Neural progenitor cell (in vitro differentiated cells): ENCODE measurements around the gene BTBD3. TPM values are rescaled to one million over a fixed set of nuclear protein-coding genes. Genes with fewer than 3 reads are reported as not detected.

Experiments
- DNase-seq: peaks from one replicate; pipeline ENCODE4 v3.0.0-alpha.2; 2016; ENCODE audit warnings: low spot score
- H2AFZ ChIP-seq: fragments of 200-600 bp; sonication (generic); replicated peaks from 2 replicates; pipeline ENCODE4 v1.6.1; 2016; ENCODE audit warnings: antibody characterized with exemption
- H3F3A ChIP-seq: fragments of 200-600 bp; sonication (generic); 2 replicates; pipeline ENCODE4 v1.6.1; 2016; ENCODE audit warnings: antibody characterized with exemption, low read depth
- H3K27ac ChIP-seq: fragments of 200-600 bp; sonication (generic); 2 replicates; pipeline ENCODE4 v1.5.1; 2016; ENCODE audit warnings: mild to moderate bottlenecking
- H3K27me3 ChIP-seq: fragments of 200-600 bp; sonication (generic); 2 replicates; pipeline ENCODE4 v1.6.1; 2016; ENCODE audit warnings: mild to moderate bottlenecking, moderate library complexity
- H3K36me3 ChIP-seq: fragments of 200-600 bp; sonication (generic); 2 replicates; pipeline ENCODE4 v1.5.1; 2016
- H3K4me1 ChIP-seq: fragments of 200-600 bp; sonication (generic); 2 replicates; pipeline ENCODE4 v1.6.1; 2016; ENCODE audit warnings: mixed run types
- H3K4me2 ChIP-seq: fragments of 200-600 bp; sonication (generic); 2 replicates; pipeline ENCODE4 v1.6.1; 2016
- H3K4me3 ChIP-seq: fragments of 200-600 bp; sonication (generic); 2 replicates; pipeline ENCODE4 v1.5.1; 2016
- H3K79me2 ChIP-seq: fragments of 200-600 bp; sonication (generic); 2 replicates; pipeline ENCODE4 v1.6.1; 2016; ENCODE audit warnings: low read depth
- H3K9ac ChIP-seq: fragments of 200-600 bp; sonication (generic); 2 replicates; pipeline ENCODE4 v1.6.1; 2016
- H3K9me3 ChIP-seq: fragments of 200-600 bp; sonication (generic); 2 replicates; pipeline ENCODE4 v1.5.1; 2016; ENCODE audit warnings: low read depth
- H4K20me1 ChIP-seq: fragments of 200-600 bp; sonication (generic); 2 replicates; pipeline ENCODE4 v1.6.1; 2016; ENCODE audit warnings: low read depth
- H3K27ac Mint-ChIP-seq: 3 replicates; pipeline ENCODE4 v1.8.0; 2021; ENCODE audit warnings: mixed read lengths
- H3K27me3 Mint-ChIP-seq: 2 replicates; pipeline ENCODE4 v1.8.0; 2022; ENCODE audit warnings: low read depth, mild to moderate bottlenecking, inconsistent platforms, moderate library complexity, mixed read lengths; ENCODE audit not compliant: insufficient read depth
- H3K36me3 Mint-ChIP-seq: 3 replicates; pipeline ENCODE4 v1.8.0; 2021; ENCODE audit warnings: mixed read lengths
- H3K4me1 Mint-ChIP-seq: 3 replicates; pipeline ENCODE4 v1.8.0; 2021; ENCODE audit warnings: mixed read lengths
- H3K4me3 Mint-ChIP-seq: 3 replicates; pipeline ENCODE4 v1.8.0; 2021; ENCODE audit warnings: mild to moderate bottlenecking, moderate library complexity, mixed read lengths
- H3K9me3 Mint-ChIP-seq: 3 replicates; pipeline ENCODE4 v1.8.0; 2020; ENCODE audit warnings: mixed read lengths
- EZH2 ChIP-seq: fragments of 200-600 bp; sonication (generic); IDR thresholded peaks from 2 replicates; pipeline ENCODE4 v1.6.1; 2017; ENCODE audit warnings: antibody characterized with exemption, mild to moderate bottlenecking, moderate library complexity
- EZH2phosphoT487 ChIP-seq: fragments of 200-600 bp; sonication (generic); IDR thresholded peaks from 2 replicates; pipeline ENCODE4 v1.6.1; 2017; ENCODE audit warnings: antibody characterized with exemption
- total RNA-seq: library from RNA; depleted of rRNA; stranded (reverse); fragments of >200 nt; gene quantifications from 2 replicates; pipeline ENCODE4 v1.2.3, GENCODE V29; 2015; ENCODE audit warnings: low replicate concordance
- TF ChIP-seq, protein P1 (sequence below): fragments of 200-600 bp; sonication (generic); IDR thresholded peaks from 2 replicates; pipeline ENCODE4 v1.5.1; 2017; ENCODE audit warnings: antibody characterized with exemption, mild to moderate bottlenecking

Gene BTBD3
- total RNA-seq, 1 donor from 2014 or later = 114 TPM

DNA sequence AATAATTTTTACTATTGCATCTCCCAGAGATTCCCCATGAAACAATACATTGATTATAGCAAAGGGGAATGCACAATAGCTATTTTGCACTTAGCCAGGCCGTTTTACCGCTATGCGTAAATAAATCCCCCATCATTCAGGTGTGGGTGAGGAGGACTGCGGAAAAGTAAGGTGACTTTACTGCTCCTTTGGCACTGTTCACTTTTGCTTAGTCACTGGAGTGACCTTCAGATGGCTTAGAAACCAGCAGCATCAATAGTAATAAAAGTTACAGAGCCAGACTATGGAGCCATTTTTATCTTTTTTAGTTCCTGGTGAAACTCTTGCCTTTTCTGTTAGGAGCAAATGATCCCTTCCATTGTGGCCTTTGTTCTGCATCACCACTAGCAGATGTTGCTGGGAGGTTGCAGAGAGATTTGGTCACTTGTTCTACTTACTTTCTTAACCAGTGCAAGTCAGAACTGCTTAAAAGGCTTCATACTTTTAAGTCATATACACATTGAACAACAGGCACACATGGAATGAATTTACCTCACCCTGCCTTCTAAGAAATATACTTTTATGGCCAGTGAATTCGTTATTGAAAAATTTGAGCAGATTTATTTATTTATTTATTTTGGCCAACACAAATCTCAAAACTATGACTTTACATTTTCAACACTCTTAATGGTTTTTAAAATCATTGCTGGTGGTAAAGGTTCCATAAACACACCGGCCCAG lies 12.1 kb upstream of the BTBD3 start:
- Histone ChIP-seq H3K36me3 (no peaks in the 10 kb centered on the region), H3K9ac (no peak overlapping the region), H3K4me2 (peak overlapping the region; percentile 38), H4K20me1 (peaks cover 61% of the 10 kb centered on the region), H3K4me3 (no peak overlapping the region), H3K4me1 (peaks cover 18% of the 10 kb centered on the region), H3K9me3 (no peaks in the 10 kb centered on the region), H3K27ac (no peak overlapping the region), H3F3A (peaks cover 9% of the 10 kb centered on the region), H2AFZ (no peak overlapping the region), H3K79me2 (peaks cover 100% of the 10 kb centered on the region), H3K27me3 (no peaks in the 10 kb centered on the region)
- Mint-ChIP-seq H3K36me3 (peaks cover 53% of the 10 kb centered on the region), H3K4me1 (no peaks in the 10 kb centered on the region), H3K4me3 (no peak overlapping the region), H3K27ac (no peak overlapping the region), H3K27me3 (peaks cover 2% of the 10 kb centered on the region), H3K9me3 (peaks cover 48% of the 10 kb centered on the region)
- TF ChIP-seq EZH2 (no peak), EZH2phosphoT487 (no peak)
- TF ChIP-seq, protein P1, sequence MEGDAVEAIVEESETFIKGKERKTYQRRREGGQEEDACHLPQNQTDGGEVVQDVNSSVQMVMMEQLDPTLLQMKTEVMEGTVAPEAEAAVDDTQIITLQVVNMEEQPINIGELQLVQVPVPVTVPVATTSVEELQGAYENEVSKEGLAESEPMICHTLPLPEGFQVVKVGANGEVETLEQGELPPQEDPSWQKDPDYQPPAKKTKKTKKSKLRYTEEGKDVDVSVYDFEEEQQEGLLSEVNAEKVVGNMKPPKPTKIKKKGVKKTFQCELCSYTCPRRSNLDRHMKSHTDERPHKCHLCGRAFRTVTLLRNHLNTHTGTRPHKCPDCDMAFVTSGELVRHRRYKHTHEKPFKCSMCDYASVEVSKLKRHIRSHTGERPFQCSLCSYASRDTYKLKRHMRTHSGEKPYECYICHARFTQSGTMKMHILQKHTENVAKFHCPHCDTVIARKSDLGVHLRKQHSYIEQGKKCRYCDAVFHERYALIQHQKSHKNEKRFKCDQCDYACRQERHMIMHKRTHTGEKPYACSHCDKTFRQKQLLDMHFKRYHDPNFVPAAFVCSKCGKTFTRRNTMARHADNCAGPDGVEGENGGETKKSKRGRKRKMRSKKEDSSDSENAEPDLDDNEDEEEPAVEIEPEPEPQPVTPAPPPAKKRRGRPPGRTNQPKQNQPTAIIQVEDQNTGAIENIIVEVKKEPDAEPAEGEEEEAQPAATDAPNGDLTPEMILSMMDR = no peak
- DNase-seq = peak; percentile 48

DNA sequence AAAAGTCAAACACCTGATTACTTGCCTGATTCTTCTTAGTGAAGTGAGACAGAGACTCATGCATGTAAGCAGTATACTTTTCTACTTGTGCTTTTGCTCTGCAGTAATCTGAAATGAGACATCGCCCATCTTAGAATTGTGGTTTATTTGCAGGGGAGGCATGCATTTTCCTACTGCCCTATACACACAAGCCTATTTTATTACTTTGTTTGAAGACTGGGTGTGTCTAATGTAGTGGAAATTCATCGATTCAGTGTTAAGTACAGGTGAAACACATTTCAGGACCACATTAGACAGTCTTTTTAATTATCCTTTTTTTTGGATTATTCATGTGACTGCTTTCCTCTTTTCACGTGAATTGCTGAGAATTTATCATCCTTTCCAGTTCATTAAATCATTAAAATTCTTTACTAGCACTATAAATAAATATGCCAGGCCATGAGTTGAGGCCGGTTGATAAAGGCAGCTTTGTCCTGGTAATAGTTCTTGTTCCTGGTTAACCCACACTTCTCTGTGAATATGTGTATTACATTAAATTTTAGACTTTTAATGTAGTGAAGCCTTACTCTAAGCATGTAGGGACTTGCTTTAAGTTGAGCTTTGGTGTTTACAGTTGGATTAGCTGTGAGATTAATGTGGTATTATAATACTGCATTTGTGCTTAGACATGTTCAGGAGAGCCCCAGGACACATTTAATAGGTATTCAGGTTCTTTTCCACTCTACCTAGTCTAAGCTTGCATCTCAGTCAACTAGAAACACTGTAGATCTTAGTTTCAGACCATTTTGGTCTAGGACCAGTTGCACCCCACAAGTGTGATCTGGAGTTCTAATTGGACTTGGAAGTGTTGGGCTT lies 10.8 kb upstream of the BTBD3 start:
- peaks cover 100% of the 10 kb centered on the region for H3K79me2 ChIP-seq
- DNase-seq = no peak
- no peak overlapping the region for H3K4me3 Mint-ChIP-seq
- no peak overlapping the region for H3K4me3 ChIP-seq
- peaks cover 46% of the 10 kb centered on the region for H3K36me3 Mint-ChIP-seq
- no peaks in the 10 kb centered on the region for H3K27me3 ChIP-seq
- H3F3A ChIP-seq = peaks cover 9% of the 10 kb centered on the region
- H3K9me3 ChIP-seq = no peaks in the 10 kb centered on the region
- H3K4me1 Mint-ChIP-seq = no peaks in the 10 kb centered on the region
- H3K9me3 Mint-ChIP-seq = peaks cover 45% of the 10 kb centered on the region
- H3K27ac Mint-ChIP-seq = no peak overlapping the region
- peaks cover 2% of the 10 kb centered on the region for H3K27me3 Mint-ChIP-seq
- H3K27ac ChIP-seq = no peak overlapping the region
- TF ChIP-seq EZH2phosphoT487 = no peak
- TF ChIP-seq, protein P1 = no peak
- no peak for TF ChIP-seq EZH2
- H4K20me1 ChIP-seq = peaks cover 62% of the 10 kb centered on the region
- H3K4me2 ChIP-seq = no peak overlapping the region
- H3K4me1 ChIP-seq = peaks cover 18% of the 10 kb centered on the region
- no peaks in the 10 kb centered on the region for H3K36me3 ChIP-seq
- H2AFZ ChIP-seq = no peak overlapping the region
- no peak overlapping the region for H3K9ac ChIP-seq

DNA sequence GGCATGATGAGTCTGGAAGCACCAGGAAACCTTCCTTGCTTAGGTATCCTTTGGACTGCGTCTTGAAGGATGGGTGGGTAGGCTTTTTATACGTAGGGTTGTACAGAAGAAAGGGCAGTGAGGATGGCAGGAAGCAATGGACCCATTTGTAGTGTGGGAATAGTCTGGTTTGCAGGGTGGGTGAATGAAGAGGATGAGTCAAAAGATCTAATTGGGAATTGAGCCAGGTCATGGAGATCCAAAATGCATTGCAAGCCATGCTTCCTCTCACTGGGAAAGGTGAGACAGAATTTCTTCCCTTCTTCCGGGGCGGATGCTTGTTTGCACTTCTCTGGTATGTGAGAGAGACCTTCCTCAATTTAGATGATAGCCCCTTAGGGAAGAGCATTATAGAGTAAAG lies 10.1 kb upstream of the BTBD3 start:
- Mint-ChIP-seq H3K4me3 (no peak overlapping the region), H3K27ac (no peak overlapping the region), H3K9me3 (peaks cover 49% of the 10 kb centered on the region), H3K36me3 (peaks cover 48% of the 10 kb centered on the region), H3K27me3 (peaks cover 2% of the 10 kb centered on the region), H3K4me1 (no peaks in the 10 kb centered on the region)
- peaks cover 9% of the 10 kb centered on the region for H3F3A ChIP-seq
- no peak overlapping the region for H2AFZ ChIP-seq
- no peaks in the 10 kb centered on the region for H3K9me3 ChIP-seq
- no peak overlapping the region for H3K9ac ChIP-seq
- no peak for DNase-seq
- no peak overlapping the region for H3K4me3 ChIP-seq
- no peaks in the 10 kb centered on the region for H3K36me3 ChIP-seq
- H4K20me1 ChIP-seq = peaks cover 67% of the 10 kb centered on the region
- H3K27me3 ChIP-seq = no peaks in the 10 kb centered on the region
- H3K79me2 ChIP-seq = peaks cover 100% of the 10 kb centered on the region
- H3K4me1 ChIP-seq = peaks cover 18% of the 10 kb centered on the region
- H3K4me2 ChIP-seq = no peak overlapping the region
- no peak for TF ChIP-seq EZH2phosphoT487
- no peak for TF ChIP-seq EZH2
- TF ChIP-seq, protein P1 = no peak
- no peak overlapping the region for H3K27ac ChIP-seq
